ENCODE results near the gene RUBCN.
"Not testable (repeated sequence)": the region's sequence is repeated elsewhere in the genome, so short reads cannot be mapped to it uniquely, and the experiment has no call there.

GRCh38 chr3:197654998-197655330, 81.7 kb downstream of the RUBCN start:
- TF ChIP-seq CTCF (IDR thresholded peaks at IDR 0.05 in 4 of 5, conservative IDR thresholded peaks at IDR 0.05 in 1 of 5); POLR2A (IDR thresholded peaks at IDR 0.05): not testable (repeated sequence)

All from gastrocnemius medialis (tissue), 4 donors.